IMR-90 (cell line): ENCODE results near the gene RNFT2. TPM values are rescaled to one million over a fixed set of nuclear protein-coding genes. Genes with fewer than 3 reads are reported as not detected.

Experiments used
- ATAC-seq: fragments of 200-7000 bp; cut with Tn5 transposase; 2 replicates; pipeline ENCODE4 v1.9.1; 2020; ENCODE audit warnings: low read depth, mild to moderate bottlenecking, moderate library complexity
- BruUV-seq: library from RNA; stranded (reverse); fragments of 400-500 nt; replicated peaks from 2 replicates; lab custom pipeline; 2021; lab: Mats Ljungman, UMichigan
- CTCF ChIA-PET: fragments of 300-600 bp; formaldehyde crosslinking; extraction: SDS; loops from one replicate; lab custom pipeline; 2021; ENCODE audit warnings: antibody characterized with exemption; lab: Yijun Ruan, JAX
- POLR2A ChIA-PET: fragments of 300-600 bp; sonication (Branson Sonifier 250); formaldehyde crosslinking; loops from one replicate; lab custom pipeline; 2022; ENCODE audit warnings: antibody characterized with exemption; ENCODE audit not compliant: unreplicated experiment; lab: Charles Lee
- DNase-seq: peaks from one replicate; pipeline ENCODE4 v3.0.0; 2013
- H2AFZ ChIP-seq: replicated peaks from 2 replicates; pipeline ENCODE3; 2013; ENCODE audit warnings: low read length, mild to moderate bottlenecking; ENCODE audit not compliant: poor library complexity
- H2AK5ac ChIP-seq: 2 replicates; pipeline ENCODE4 v1.6.1; 2013; ENCODE audit warnings: low read depth, low read length, inconsistent platforms
- H2AK9ac ChIP-seq: replicated peaks from 2 replicates; pipeline ENCODE3; 2013; ENCODE audit warnings: mild to moderate bottlenecking, low read depth, low read length, moderate library complexity; ENCODE audit not compliant: poor library complexity
- H2BK120ac ChIP-seq: 2 replicates; pipeline ENCODE4 v1.6.1; 2013; ENCODE audit warnings: low read depth, low read length, inconsistent platforms
- H2BK15ac ChIP-seq: 3 replicates; pipeline ENCODE4 v1.6.1; 2013; ENCODE audit warnings: low read depth, low read length, inconsistent platforms
- H2BK20ac ChIP-seq: 2 replicates; pipeline ENCODE4 v1.6.1; 2013; ENCODE audit warnings: low read depth, mild to moderate bottlenecking, inconsistent platforms, low read length, moderate library complexity
- H2BK5ac ChIP-seq: 2 replicates; pipeline ENCODE4 v1.6.1; 2013; ENCODE audit warnings: mild to moderate bottlenecking, low read depth, low read length, inconsistent platforms; ENCODE audit not compliant: poor library complexity, severe bottlenecking
- H3K14ac ChIP-seq: replicated peaks from 2 replicates; pipeline ENCODE4 v1.6.1; 2013; ENCODE audit warnings: low read depth, low read length, inconsistent platforms
- H3K18ac ChIP-seq: 2 replicates; pipeline ENCODE4 v1.6.1; 2013; ENCODE audit warnings: low read depth, low read length, control low read depth
- H3K23ac ChIP-seq: 2 replicates; pipeline ENCODE4 v1.6.1; 2013; ENCODE audit warnings: low read depth, low read length, inconsistent platforms
- H3K27ac ChIP-seq: 2 replicates; pipeline ENCODE4 v1.5.1; 2013; ENCODE audit warnings: mild to moderate bottlenecking, control low read depth, low read length; ENCODE audit not compliant: insufficient read depth
- H3K27me3 ChIP-seq: 2 replicates; pipeline ENCODE4 v1.6.1; 2013; ENCODE audit warnings: low read length; ENCODE audit not compliant: control insufficient read depth, insufficient read depth
- H3K36me3 ChIP-seq: 2 replicates; pipeline ENCODE4 v1.6.1; 2013; ENCODE audit warnings: low read length, mixed read lengths; ENCODE audit not compliant: control insufficient read depth, insufficient read depth
- H3K4ac ChIP-seq: 2 replicates; pipeline ENCODE4 v1.6.1; 2013; ENCODE audit warnings: low read depth, low read length, inconsistent platforms
- H3K4me1 ChIP-seq: 2 replicates; pipeline ENCODE4 v1.6.1; 2013; ENCODE audit warnings: low read length, mixed read lengths; ENCODE audit not compliant: control insufficient read depth, insufficient read depth
- H3K4me2 ChIP-seq: 2 replicates; pipeline ENCODE4 v1.6.1; 2013; ENCODE audit warnings: low read depth, mild to moderate bottlenecking, control low read depth, low read length, moderate library complexity
- H3K4me3 ChIP-seq: 2 replicates; pipeline ENCODE4 v1.5.1; 2013; ENCODE audit warnings: low read depth, mild to moderate bottlenecking, control low read depth, low read length, moderate library complexity; ENCODE audit not compliant: insufficient read depth
- H3K56ac ChIP-seq: 2 replicates; pipeline ENCODE4 v1.6.1; 2013; ENCODE audit warnings: low read length, inconsistent platforms; ENCODE audit not compliant: insufficient read depth; ENCODE audit errors: extremely low read depth
- H3K79me1 ChIP-seq, 2 experiments: 2 replicates each; pipeline ENCODE4 v1.6.1; 2013; ENCODE audit warnings: low read length in 2 of 2, inconsistent platforms in 1 of 2, low read depth in 1 of 2
- H3K9ac ChIP-seq: 2 replicates; pipeline ENCODE4 v1.6.1; 2013; ENCODE audit warnings: low read depth, low read length, control low read depth
- H3K9me1 ChIP-seq: 2 replicates; pipeline ENCODE4 v1.6.1; 2013; ENCODE audit warnings: low read length, inconsistent platforms; ENCODE audit not compliant: insufficient read depth
- H3K9me3 ChIP-seq: 2 replicates; pipeline ENCODE4 v1.6.1; 2013; ENCODE audit warnings: low read length; ENCODE audit not compliant: control insufficient read depth, insufficient read depth
- H4K20me1 ChIP-seq: 2 replicates; pipeline ENCODE4 v1.6.1; 2013; ENCODE audit warnings: low read length, inconsistent platforms; ENCODE audit not compliant: insufficient read depth
- H4K5ac ChIP-seq: 2 replicates; pipeline ENCODE4 v1.6.1; 2013; ENCODE audit warnings: mild to moderate bottlenecking, low read depth, low read length, control low read depth
- H4K8ac ChIP-seq, 2 experiments: 2 replicates each; pipeline ENCODE4 v1.6.1; 2013; ENCODE audit warnings: low read depth in 2 of 2, low read length in 2 of 2, control low read depth in 1 of 2, inconsistent platforms in 1 of 2
- H4K91ac ChIP-seq: 2 replicates; pipeline ENCODE4 v1.6.1; 2013; ENCODE audit warnings: low read depth, low read length, inconsistent platforms; ENCODE audit not compliant: insufficient read depth
- CEBPB ChIP-seq: IDR thresholded peaks from 2 replicates; pipeline ENCODE4 v1.6.1; 2012; ENCODE audit warnings: low read depth, low read length, improper control_type of control experiment
- FOS ChIP-seq: fragments of 150-350 bp; IDR thresholded peaks from 2 replicates; pipeline ENCODE4 v1.6.1; 2016; ENCODE audit warnings: low read depth, low read length
- MAFK ChIP-seq: IDR thresholded peaks from 2 replicates; pipeline ENCODE4 v1.6.1; 2012; ENCODE audit warnings: low read depth, low read length, improper control_type of control experiment
- MAZ ChIP-seq: IDR thresholded peaks from 2 replicates; pipeline ENCODE4 v1.6.1; 2012; ENCODE audit warnings: low read depth, mild to moderate bottlenecking, low read length, improper control_type of control experiment, moderate library complexity, borderline replicate concordance
- MXI1 ChIP-seq: IDR thresholded peaks from 2 replicates; pipeline ENCODE4 v1.6.1; 2012; ENCODE audit warnings: low read depth, mild to moderate bottlenecking, low read length, moderate library complexity, borderline replicate concordance
- POLR2A ChIP-seq: IDR thresholded peaks from 2 replicates; pipeline ENCODE4 v1.6.1; 2012; ENCODE audit warnings: mild to moderate bottlenecking, low read depth, low read length
- RAD21 ChIP-seq: IDR thresholded peaks from 2 replicates; pipeline ENCODE4 v1.6.1; 2012; ENCODE audit warnings: low read length, improper control_type of control experiment
- WGBS, 2 experiments: methylation state at CpG; one replicate each; pipeline versions ENCODE4 v1.1.5 to v1.1.7; 2013; ENCODE audit warnings: missing lambda C conversion rate in 2 of 2; ENCODE audit not compliant: insufficient read length in 1 of 2; ENCODE audit errors: extremely low coverage in 2 of 2; 5-methylcytosine and 5-hydroxymethylcytosine counted together
- dilution Hi-C: fragments of 300-500 bp; cut with HindIII; formaldehyde crosslinking; loops from one replicate; pipeline ENCODE4 v1.14.3; 2018; ENCODE audit warnings: low sequenced_read_pairs; ENCODE audit not compliant: unreplicated experiment
- in situ Hi-C: fragments of 300-500 bp; cut with MboI; formaldehyde crosslinking; loops from 3 replicates; pipeline ENCODE4 v1.14.3; 2019; ENCODE audit warnings: low sequenced_read_pairs, inconsistent platforms, mixed read lengths
- intact Hi-C: fragments of 100-400 bp; cut with micrococcal nuclease; formaldehyde crosslinking; loops from 2 replicates; pipeline ENCODE4 v1.10.0; 2022
- polyA plus RNA-seq, 3 experiments: library from polyadenylated mRNA; depleted of rRNA; stranded (reverse); fragments of >200 nt; gene quantifications; 2 replicates each; pipeline ENCODE4 v1.2.3, GENCODE V29; 2012; ENCODE audit warnings: low replicate concordance in 1 of 3
- total RNA-seq: library from RNA; depleted of rRNA; stranded (reverse); fragments of >200 nt; gene quantifications from 2 replicates; pipeline ENCODE4 v1.2.3, GENCODE V29; 2012
- TF ChIP-seq, protein P1 (sequence below): conservative IDR thresholded peaks from 2 replicates; pipeline ENCODE4 v1.5.1; 2012; ENCODE audit warnings: mild to moderate bottlenecking, low read depth, low read length, improper control_type of control experiment
- TF ChIP-seq, protein P2 (sequence below): fragments of 150-350 bp; IDR thresholded peaks from 2 replicates; pipeline ENCODE4 v1.6.1; 2016; ENCODE audit warnings: low read depth, mild to moderate bottlenecking, low read length, moderate library complexity, borderline replicate concordance

RNFT2 gene
- total and polyA plus RNA-seq, 2 of the 4 experiments (the other 2 are of a cell fraction), result 1.6 to 2.3 TPM

DNA sequence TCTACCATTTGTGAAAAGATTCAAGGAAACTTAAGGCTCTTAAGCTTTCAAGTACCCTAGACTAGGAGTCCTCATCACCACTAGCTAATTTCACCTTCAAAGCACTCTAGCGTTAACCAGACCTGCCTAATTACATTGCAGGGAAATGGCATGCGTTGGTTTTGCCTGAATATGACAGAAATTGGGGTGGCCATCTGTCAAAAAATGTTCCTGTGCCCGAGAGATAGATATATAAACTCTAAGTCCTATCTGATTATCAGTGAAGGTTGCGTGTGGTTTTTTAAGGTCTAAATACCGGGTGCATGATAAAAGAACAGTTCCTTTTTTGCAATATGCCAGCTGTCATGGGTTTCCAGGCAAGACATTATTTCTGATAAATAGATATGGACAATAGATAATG is 48.6 kb upstream of the RNFT2 start:
- Histone ChIP-seq H4K91ac (no peak overlapping the region), H3K18ac (no peak overlapping the region), H3K4ac (no peak overlapping the region), H2AK9ac (no peak overlapping the region), H3K36me3 (no peaks in the 10 kb centered on the region), H4K5ac (no peak overlapping the region), H2BK20ac (no peak overlapping the region), H3K27ac (no peak overlapping the region), H3K27me3 (peaks cover 56% of the 10 kb centered on the region), H3K9me1 (peaks cover 2% of the 10 kb centered on the region; the same call in 1 of the 2 replicates), H3K23ac (no peak overlapping the region), H3K56ac (no peak overlapping the region), H2AFZ (no peak overlapping the region), H2BK15ac (no peak overlapping the region), H3K4me3 (no peak overlapping the region), H3K9ac (no peak overlapping the region), H2BK120ac (no peak overlapping the region), H2AK5ac (no peak overlapping the region), H3K14ac (no peak overlapping the region), H4K8ac (no peak overlapping the region), H3K4me1 (no peaks in the 10 kb centered on the region; the same call in 1 of the 2 replicates), H3K4me2 (no peak overlapping the region), H3K9me3 (no peaks in the 10 kb centered on the region; the same call in 1 of the 2 replicates), H3K79me1 (no peaks in the 10 kb centered on the region), H2BK5ac (no peak overlapping the region), H4K20me1 (no peaks in the 10 kb centered on the region)
- BruUV-seq, result no TSS peak
- in situ Hi-C loops (no loop called here), dilution Hi-C loops (no loop called here), intact Hi-C loops (no loop called here)
- ATAC-seq (no peak), DNase-seq (no peak)
- TF ChIP-seq, protein P1, sequence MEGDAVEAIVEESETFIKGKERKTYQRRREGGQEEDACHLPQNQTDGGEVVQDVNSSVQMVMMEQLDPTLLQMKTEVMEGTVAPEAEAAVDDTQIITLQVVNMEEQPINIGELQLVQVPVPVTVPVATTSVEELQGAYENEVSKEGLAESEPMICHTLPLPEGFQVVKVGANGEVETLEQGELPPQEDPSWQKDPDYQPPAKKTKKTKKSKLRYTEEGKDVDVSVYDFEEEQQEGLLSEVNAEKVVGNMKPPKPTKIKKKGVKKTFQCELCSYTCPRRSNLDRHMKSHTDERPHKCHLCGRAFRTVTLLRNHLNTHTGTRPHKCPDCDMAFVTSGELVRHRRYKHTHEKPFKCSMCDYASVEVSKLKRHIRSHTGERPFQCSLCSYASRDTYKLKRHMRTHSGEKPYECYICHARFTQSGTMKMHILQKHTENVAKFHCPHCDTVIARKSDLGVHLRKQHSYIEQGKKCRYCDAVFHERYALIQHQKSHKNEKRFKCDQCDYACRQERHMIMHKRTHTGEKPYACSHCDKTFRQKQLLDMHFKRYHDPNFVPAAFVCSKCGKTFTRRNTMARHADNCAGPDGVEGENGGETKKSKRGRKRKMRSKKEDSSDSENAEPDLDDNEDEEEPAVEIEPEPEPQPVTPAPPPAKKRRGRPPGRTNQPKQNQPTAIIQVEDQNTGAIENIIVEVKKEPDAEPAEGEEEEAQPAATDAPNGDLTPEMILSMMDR, result no peak
- TF ChIP-seq CEBPB (no peak), MXI1 (no peak), RAD21 (no peak), POLR2A (no peak), MAZ (no peak), MAFK (no peak), FOS (no peak)
- TF ChIP-seq, protein P2, sequence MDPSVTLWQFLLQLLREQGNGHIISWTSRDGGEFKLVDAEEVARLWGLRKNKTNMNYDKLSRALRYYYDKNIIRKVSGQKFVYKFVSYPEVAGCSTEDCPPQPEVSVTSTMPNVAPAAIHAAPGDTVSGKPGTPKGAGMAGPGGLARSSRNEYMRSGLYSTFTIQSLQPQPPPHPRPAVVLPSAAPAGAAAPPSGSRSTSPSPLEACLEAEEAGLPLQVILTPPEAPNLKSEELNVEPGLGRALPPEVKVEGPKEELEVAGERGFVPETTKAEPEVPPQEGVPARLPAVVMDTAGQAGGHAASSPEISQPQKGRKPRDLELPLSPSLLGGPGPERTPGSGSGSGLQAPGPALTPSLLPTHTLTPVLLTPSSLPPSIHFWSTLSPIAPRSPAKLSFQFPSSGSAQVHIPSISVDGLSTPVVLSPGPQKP, result no peak
- ChIA-PET CTCF (no interaction called here), POLR2A (no interaction called here)
- WGBS, 2 experiments, result no CpG with 5 or more reads among the region's 5 CpGs
